ENCODE measurements around the gene PITPNC1.
"Not testable (repeated sequence)": the region's sequence is repeated elsewhere in the genome, so short reads cannot be mapped to it uniquely, and the experiment has no call there.

The PITPNC1 gene

DNA sequence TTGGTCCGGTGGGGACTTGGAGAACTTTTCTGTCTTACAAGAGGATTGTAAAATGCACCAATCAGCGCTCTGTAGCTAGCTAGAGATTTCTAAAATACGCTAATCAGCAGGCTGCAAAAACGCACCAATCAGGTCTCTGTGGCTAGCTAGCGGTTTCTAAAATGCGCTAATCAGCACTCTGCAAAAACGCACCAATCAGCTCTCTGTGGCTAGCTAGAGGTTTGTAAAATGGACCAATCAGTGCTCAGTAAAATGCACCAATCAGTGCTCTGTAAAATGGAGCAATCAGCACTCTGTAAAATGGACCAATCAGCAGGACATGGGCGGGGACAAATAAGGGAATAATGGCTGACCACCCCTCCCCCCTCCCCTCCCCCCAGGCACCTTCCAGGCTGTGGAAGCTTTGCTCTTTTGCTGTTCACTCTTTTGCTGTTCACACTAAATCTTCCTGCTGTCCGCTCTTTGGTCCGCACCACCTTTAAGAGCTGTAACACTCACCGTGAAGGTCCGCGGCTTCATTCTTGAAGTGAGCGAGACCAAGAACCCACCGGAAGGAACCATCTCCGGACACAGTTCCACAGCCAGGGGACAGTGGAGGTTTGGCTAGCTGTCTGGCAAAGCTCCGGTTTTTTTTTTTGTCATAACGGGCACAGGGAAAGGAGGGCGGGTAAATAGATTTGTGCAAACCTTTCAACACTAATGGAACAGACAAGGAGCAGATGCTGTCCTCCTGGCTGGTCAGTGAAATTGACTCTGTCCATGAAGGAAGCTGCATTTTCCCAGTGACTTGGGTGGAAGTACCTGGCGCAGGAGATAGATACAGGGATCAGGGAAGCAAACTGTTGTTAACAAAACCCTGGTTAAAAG is 8.3 kb downstream of the PITPNC1 start:
- no peaks in the 10 kb centered on the region for H3K4me1 ChIP-seq (ENCODE audit: control insufficient read depth, insufficient read depth, low read length)
- 95 to 96% methylated on average over 20 of the region's 20 CpGs for WGBS, 2 experiments
- no peaks in the 10 kb centered on the region for H3K36me3 ChIP-seq (ENCODE audit: control insufficient read depth, insufficient read depth, low read length)
- H3K9me3 ChIP-seq (ENCODE audit: control insufficient read depth, low read length) = no peaks in the 10 kb centered on the region
- no peak overlapping the region for H3K27ac ChIP-seq (ENCODE audit: insufficient read depth, low read depth, low read length, poor library complexity, severe bottlenecking)
- H3K27me3 ChIP-seq (ENCODE audit: control insufficient read depth, insufficient read depth, low read length, poor library complexity, severe bottlenecking) = no peaks in the 10 kb centered on the region
- H3K4me3 ChIP-seq (ENCODE audit: insufficient read depth, low read depth, low read length) = no peak overlapping the region

DNA sequence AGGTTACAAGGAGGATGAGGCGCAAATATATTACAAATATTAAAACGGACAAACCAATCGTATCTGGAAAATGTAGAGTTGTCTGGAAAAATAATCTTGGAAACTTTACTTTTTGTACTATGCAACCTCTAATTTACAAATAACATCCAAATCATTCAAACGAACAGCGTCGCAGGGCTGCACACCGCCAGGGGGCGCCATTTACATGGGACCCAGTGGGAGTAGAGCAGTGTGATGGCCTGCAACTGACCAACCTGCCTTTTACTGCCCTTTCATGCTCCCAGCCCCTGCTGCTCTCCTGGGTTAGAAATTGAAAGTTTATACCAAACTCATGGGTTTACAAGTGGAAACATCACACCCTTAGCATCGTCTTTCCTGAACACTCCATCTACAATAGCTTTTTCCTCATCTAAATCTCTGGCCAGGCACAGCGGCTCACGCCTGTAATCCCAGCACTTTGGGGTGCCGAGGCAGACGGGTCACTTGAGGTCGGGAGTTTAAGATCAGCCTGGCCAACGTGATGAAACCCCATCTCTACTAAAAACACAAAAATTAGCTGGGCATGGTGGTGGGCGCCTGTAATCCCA is 10.0 kb downstream of the PITPNC1 start:
- H3K36me3 ChIP-seq (ENCODE audit: control insufficient read depth, insufficient read depth, low read length) = no peaks in the 10 kb centered on the region
- 65 to 68% methylated on average over 14 to 15 of the region's 16 CpGs for WGBS, 2 experiments
- H3K4me1 ChIP-seq (ENCODE audit: control insufficient read depth, insufficient read depth, low read length) = no peaks in the 10 kb centered on the region

GRCh38 chr17:67388536-67388935 is 11.5 kb downstream of the PITPNC1 start:
- H3K27ac ChIP-seq (ENCODE audit: insufficient read depth, low read depth, low read length, poor library complexity, severe bottlenecking); H3K4me3 ChIP-seq (ENCODE audit: insufficient read depth, low read depth, low read length); H3K36me3 ChIP-seq (ENCODE audit: control insufficient read depth, insufficient read depth, low read length); H3K9me3 ChIP-seq (ENCODE audit: control insufficient read depth, low read length); H3K27me3 ChIP-seq (ENCODE audit: control insufficient read depth, insufficient read depth, low read length, poor library complexity, severe bottlenecking); H3K4me1 ChIP-seq (ENCODE audit: control insufficient read depth, insufficient read depth, low read length): not testable (repeated sequence)
- WGBS, 2 experiments = 91 to 94% methylated on average over 10 of the region's 10 CpGs

More for the DNA sequence above, 10.0 kb downstream of the PITPNC1 start:
- H3K27me3 ChIP-seq (ENCODE audit: control insufficient read depth, insufficient read depth, low read length, poor library complexity, severe bottlenecking) = no peaks in the 10 kb centered on the region
- no peak overlapping the region for H3K4me3 ChIP-seq (ENCODE audit: insufficient read depth, low read depth, low read length)
- H3K9me3 ChIP-seq (ENCODE audit: control insufficient read depth, low read length) = no peaks in the 10 kb centered on the region
- H3K27ac ChIP-seq (ENCODE audit: insufficient read depth, low read depth, low read length, poor library complexity, severe bottlenecking) = no peak overlapping the region

DNA sequence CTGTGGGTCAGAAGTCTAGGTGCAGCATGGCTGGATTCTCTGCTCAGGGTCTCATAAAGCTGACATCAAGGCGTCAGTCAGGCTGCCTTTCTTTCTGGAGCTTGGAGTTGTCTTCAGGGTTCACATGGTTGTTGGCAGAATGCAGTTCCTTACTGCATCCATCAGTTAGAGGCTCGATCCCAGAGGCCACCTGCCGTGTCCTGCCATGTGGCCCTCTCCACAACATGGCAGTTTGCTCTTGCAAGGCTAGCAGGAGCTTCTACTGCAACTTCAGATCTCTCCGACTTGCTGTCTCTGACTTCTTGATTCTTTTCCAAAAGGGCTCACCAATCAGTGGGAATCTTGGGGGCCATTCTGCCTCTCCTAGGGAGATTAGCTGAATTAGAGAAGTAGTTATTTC is 11.9 kb downstream of the PITPNC1 start:
- WGBS, 2 experiments = 81 to 84% methylated on average over 4 of the region's 4 CpGs
- Histone ChIP-seq H3K4me1 (ENCODE audit: control insufficient read depth, insufficient read depth, low read length) (no peaks in the 10 kb centered on the region), H3K9me3 (ENCODE audit: control insufficient read depth, low read length) (no peaks in the 10 kb centered on the region), H3K4me3 (ENCODE audit: insufficient read depth, low read depth, low read length) (no peak overlapping the region), H3K27me3 (ENCODE audit: control insufficient read depth, insufficient read depth, low read length, poor library complexity, severe bottlenecking) (no peaks in the 10 kb centered on the region), H3K27ac (ENCODE audit: insufficient read depth, low read depth, low read length, poor library complexity, severe bottlenecking) (no peak overlapping the region), H3K36me3 (ENCODE audit: control insufficient read depth, insufficient read depth, low read length) (no peaks in the 10 kb centered on the region)

DNA sequence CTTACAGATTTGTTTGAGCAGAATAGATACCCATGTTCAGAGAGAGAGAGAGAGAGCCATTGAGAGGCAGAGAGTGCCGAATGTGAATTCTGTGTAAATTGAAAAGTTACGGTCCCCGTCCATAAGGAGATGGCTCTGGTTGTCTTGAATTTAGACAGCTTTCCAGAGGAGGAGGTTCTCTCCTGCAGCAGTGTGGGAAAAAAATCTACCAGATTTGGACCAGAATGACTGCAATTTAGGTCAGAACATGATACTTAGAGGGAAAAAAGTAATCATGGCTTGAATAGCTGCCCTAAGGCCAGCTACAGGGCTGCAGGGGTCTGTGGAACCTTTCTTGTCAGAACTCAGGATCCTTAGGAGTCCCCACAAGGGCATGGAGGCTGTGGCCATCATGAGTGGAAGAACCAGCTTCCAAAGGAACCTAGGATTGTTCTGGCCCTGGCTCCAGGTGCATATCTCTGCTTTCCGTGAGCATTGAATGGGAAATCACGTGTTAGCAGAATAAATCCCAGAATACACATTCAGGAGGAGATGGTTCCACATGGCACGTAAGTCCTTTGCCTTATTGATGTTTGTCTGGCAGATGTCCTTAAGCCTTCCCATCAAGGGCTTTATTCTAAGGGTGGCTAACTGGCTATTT is 13.0 kb downstream of the PITPNC1 start:
- Histone ChIP-seq H3K27ac (ENCODE audit: insufficient read depth, low read depth, low read length, poor library complexity, severe bottlenecking) (no peak overlapping the region), H3K9me3 (ENCODE audit: control insufficient read depth, low read length) (no peaks in the 10 kb centered on the region), H3K36me3 (ENCODE audit: control insufficient read depth, insufficient read depth, low read length) (no peaks in the 10 kb centered on the region), H3K4me1 (ENCODE audit: control insufficient read depth, insufficient read depth, low read length) (no peaks in the 10 kb centered on the region), H3K27me3 (ENCODE audit: control insufficient read depth, insufficient read depth, low read length, poor library complexity, severe bottlenecking) (no peaks in the 10 kb centered on the region), H3K4me3 (ENCODE audit: insufficient read depth, low read depth, low read length) (no peak overlapping the region)
- WGBS, 2 experiments = 95% methylated on average over 6 of the region's 6 CpGs

- 96 to 98% methylated on average over 9 of the region's 9 CpGs for WGBS, 2 experiments
- Histone ChIP-seq H3K9me3 (ENCODE audit: control insufficient read depth, low read length) (no peaks in the 10 kb centered on the region), H3K4me1 (ENCODE audit: control insufficient read depth, insufficient read depth, low read length) (no peaks in the 10 kb centered on the region), H3K4me3 (ENCODE audit: insufficient read depth, low read depth, low read length) (no peak overlapping the region), H3K27ac (ENCODE audit: insufficient read depth, low read depth, low read length, poor library complexity, severe bottlenecking) (no peak overlapping the region), H3K36me3 (ENCODE audit: control insufficient read depth, insufficient read depth, low read length) (no peaks in the 10 kb centered on the region), H3K27me3 (ENCODE audit: control insufficient read depth, insufficient read depth, low read length, poor library complexity, severe bottlenecking) (no peaks in the 10 kb centered on the region)
Measured at GRCh38 chr17:67390646-67391361, 13.7 kb downstream of the PITPNC1 start.

DNA sequence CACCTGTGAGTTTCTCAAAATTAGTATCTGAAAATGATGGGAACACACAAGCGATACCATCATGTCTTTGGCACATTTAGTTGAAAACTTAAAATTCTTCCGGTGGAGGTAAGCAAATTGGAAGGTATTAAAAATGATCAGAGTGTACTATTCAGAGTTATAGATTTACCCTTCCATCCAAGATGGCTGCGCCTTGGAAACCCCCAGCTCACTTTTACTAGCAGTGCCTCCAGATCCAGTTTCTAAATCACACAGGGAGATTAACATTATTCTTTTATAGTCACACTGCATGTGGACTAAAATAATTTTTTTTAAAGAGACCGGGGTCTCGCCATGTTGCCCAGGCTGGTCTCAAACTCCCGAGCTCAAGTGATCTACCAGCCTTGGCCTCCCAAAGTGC is 15.0 kb downstream of the PITPNC1 start:
- no peaks in the 10 kb centered on the region for H3K9me3 ChIP-seq (ENCODE audit: control insufficient read depth, low read length)
- H3K4me3 ChIP-seq (ENCODE audit: insufficient read depth, low read depth, low read length) = no peak overlapping the region
- H3K4me1 ChIP-seq (ENCODE audit: control insufficient read depth, insufficient read depth, low read length) = no peaks in the 10 kb centered on the region
- no peaks in the 10 kb centered on the region for H3K36me3 ChIP-seq (ENCODE audit: control insufficient read depth, insufficient read depth, low read length)
- H3K27ac ChIP-seq (ENCODE audit: insufficient read depth, low read depth, low read length, poor library complexity, severe bottlenecking) = no peak overlapping the region
- no peaks in the 10 kb centered on the region for H3K27me3 ChIP-seq (ENCODE audit: control insufficient read depth, insufficient read depth, low read length, poor library complexity, severe bottlenecking)
- WGBS, 2 experiments = 95% methylated on average over 6 of the region's 6 CpGs

- Histone ChIP-seq H3K9me3 (ENCODE audit: control insufficient read depth, low read length) (peaks cover 2% of the 10 kb centered on the region), H3K4me3 (ENCODE audit: insufficient read depth, low read depth, low read length) (no peak overlapping the region), H3K36me3 (ENCODE audit: control insufficient read depth, insufficient read depth, low read length) (no peaks in the 10 kb centered on the region), H3K4me1 (ENCODE audit: control insufficient read depth, insufficient read depth, low read length) (no peaks in the 10 kb centered on the region), H3K27me3 (ENCODE audit: control insufficient read depth, insufficient read depth, low read length, poor library complexity, severe bottlenecking) (no peaks in the 10 kb centered on the region), H3K27ac (ENCODE audit: insufficient read depth, low read depth, low read length, poor library complexity, severe bottlenecking) (no peak overlapping the region)
- WGBS, 2 experiments = 92% methylated on average over 9 of the region's 9 CpGs
Measured at GRCh38 chr17:67393809-67394397, 16.8 kb downstream of the PITPNC1 start.

DNA sequence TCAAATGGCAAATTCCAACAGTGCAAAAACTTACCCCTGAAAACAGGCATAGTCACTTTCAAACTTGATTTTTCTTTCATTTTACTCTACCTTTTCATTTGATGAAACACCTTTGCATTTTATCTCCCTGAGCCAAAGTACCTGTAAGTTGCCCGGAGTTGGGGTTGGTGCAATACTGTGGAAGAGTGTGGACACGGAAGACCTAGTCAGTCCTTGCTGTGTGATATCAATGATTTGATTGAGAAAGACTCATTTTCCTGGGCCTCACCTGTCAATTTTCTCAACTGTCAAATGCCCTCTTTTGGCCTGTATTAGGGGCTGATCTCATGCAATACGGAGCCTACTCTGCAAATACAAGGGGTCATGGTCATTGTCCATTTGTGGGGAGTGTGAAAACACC is 22.6 kb downstream of the PITPNC1 start:
- Histone ChIP-seq H3K36me3 (ENCODE audit: control insufficient read depth, insufficient read depth, low read length) (no peaks in the 10 kb centered on the region), H3K27ac (ENCODE audit: insufficient read depth, low read depth, low read length, poor library complexity, severe bottlenecking) (no peak overlapping the region), H3K9me3 (ENCODE audit: control insufficient read depth, low read length) (peaks cover 2% of the 10 kb centered on the region), H3K4me3 (ENCODE audit: insufficient read depth, low read depth, low read length) (no peak overlapping the region), H3K27me3 (ENCODE audit: control insufficient read depth, insufficient read depth, low read length, poor library complexity, severe bottlenecking) (no peaks in the 10 kb centered on the region), H3K4me1 (ENCODE audit: control insufficient read depth, insufficient read depth, low read length) (no peaks in the 10 kb centered on the region)
- 92 to 96% methylated on average over 3 of the region's 3 CpGs for WGBS, 2 experiments
